ENCODE results near the gene DDX24. TPM values are rescaled to one million over a fixed set of nuclear protein-coding genes. Genes with fewer than 3 reads are reported as not detected.

Gene DDX24
- total and polyA plus RNA-seq, 2 donors (not counting 1 experiment from before 2014, with no cell fraction given), result 143 to 192 TPM

DNA sequence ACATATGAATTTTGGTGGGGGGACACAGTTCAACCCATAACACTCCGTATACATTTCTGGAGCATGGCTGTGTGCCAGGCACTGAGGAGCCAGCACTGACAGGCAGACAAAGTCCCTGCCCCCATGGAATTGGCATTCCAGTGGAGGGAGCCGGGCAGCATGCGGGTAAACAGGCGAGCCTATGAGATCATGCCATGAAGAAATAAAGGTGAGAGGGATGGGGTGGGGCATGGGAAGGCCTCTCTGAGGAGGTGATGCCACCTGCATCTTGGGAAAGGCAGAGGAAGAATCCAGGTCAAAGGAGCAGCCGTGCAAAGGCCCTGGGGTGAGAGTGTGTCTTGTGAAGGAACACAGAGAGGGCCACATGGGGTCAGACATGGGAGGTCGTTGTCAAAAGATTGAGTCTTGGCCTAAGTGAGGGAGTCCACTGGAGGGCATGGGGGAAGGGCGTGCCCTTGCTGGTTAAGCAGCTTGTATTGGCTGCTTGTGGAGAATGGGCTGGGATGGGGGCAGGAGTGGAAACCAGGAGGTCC is 51.3 kb downstream of the DDX24 start:
- H3K9me3 ChIP-seq (ENCODE audit: control insufficient read depth, insufficient read depth, low read depth, low read length), result no peaks in the 10 kb centered on the region
- no peaks in the 10 kb centered on the region for H4K20me1 ChIP-seq (ENCODE audit: control insufficient read depth, extremely low read depth, insufficient read depth, low read length)
- DNase-seq (ENCODE audit: low read depth in 2 of 2), result no peak
- H3K4me1 ChIP-seq (ENCODE audit: control insufficient read depth, extremely low read depth, insufficient read depth, low read length), result no peaks in the 10 kb centered on the region
- no peak overlapping the region for H3K9ac ChIP-seq (ENCODE audit: insufficient read depth, low read length)
- no peaks in the 10 kb centered on the region for H3K36me3 ChIP-seq (ENCODE audit: control insufficient read depth, insufficient read depth, low read length)
- no peaks in the 10 kb centered on the region for H3K27me3 ChIP-seq (ENCODE audit: control insufficient read depth, insufficient read depth, low read length)
- no peaks in the 10 kb centered on the region for H3K79me2 ChIP-seq (ENCODE audit: control insufficient read depth, insufficient read depth, low read length)
- no peak overlapping the region for H2AFZ ChIP-seq (ENCODE audit: low read length)
- no peak overlapping the region for H3K27ac ChIP-seq (ENCODE audit: insufficient read depth, low read length)
- no peak for TF ChIP-seq EZH2 (IDR thresholded peaks at IDR 0.05; ENCODE audit: low read length, missing control alignments)
- TF ChIP-seq, protein P1, sequence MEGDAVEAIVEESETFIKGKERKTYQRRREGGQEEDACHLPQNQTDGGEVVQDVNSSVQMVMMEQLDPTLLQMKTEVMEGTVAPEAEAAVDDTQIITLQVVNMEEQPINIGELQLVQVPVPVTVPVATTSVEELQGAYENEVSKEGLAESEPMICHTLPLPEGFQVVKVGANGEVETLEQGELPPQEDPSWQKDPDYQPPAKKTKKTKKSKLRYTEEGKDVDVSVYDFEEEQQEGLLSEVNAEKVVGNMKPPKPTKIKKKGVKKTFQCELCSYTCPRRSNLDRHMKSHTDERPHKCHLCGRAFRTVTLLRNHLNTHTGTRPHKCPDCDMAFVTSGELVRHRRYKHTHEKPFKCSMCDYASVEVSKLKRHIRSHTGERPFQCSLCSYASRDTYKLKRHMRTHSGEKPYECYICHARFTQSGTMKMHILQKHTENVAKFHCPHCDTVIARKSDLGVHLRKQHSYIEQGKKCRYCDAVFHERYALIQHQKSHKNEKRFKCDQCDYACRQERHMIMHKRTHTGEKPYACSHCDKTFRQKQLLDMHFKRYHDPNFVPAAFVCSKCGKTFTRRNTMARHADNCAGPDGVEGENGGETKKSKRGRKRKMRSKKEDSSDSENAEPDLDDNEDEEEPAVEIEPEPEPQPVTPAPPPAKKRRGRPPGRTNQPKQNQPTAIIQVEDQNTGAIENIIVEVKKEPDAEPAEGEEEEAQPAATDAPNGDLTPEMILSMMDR (conservative IDR thresholded peaks at IDR 0.05 in 1 of 2, IDR thresholded peaks at IDR 0.05 in 1 of 2; ENCODE audit: low read depth in 1 of 2, low read length in 2 of 2), result no peak
- no peak overlapping the region for H3K4me2 ChIP-seq (ENCODE audit: extremely low read depth, insufficient read depth, low read length)
- H3K4me3 ChIP-seq (replicated peaks in 1 of 4; ENCODE audit: control extremely low read depth in 1 of 4, insufficient read depth in 1 of 4, low read depth in 3 of 4, low read length in 4 of 4), result no peak overlapping the region

DNA sequence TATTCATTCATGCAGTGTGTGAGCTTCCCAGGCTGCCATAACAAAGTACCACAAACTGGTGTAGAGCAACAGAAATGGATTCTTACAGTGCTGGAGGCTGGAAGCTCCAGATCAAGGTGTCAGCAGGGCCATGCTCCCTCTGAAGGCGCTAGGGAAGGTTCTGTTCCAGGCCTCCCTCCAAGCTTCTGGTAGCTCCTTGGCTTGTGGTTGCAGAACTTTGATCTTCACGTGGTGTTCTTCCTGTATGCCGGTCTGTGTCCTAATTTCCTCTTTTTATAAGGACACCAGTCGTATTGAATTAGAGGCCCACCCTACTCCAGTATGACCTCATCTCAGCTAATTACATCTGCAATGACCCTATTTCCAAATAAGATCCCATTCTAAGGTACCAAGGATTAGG is 51.7 kb downstream of the DDX24 start:
- no peak overlapping the region for H3K9ac ChIP-seq (ENCODE audit: insufficient read depth, low read length)
- no peaks in the 10 kb centered on the region for H3K9me3 ChIP-seq (ENCODE audit: control insufficient read depth, insufficient read depth, low read depth, low read length)
- H3K4me2 ChIP-seq (ENCODE audit: extremely low read depth, insufficient read depth, low read length), result no peak overlapping the region
- H2AFZ ChIP-seq (ENCODE audit: low read length), result no peak overlapping the region
- H4K20me1 ChIP-seq (ENCODE audit: control insufficient read depth, extremely low read depth, insufficient read depth, low read length), result no peaks in the 10 kb centered on the region
- H3K79me2 ChIP-seq (ENCODE audit: control insufficient read depth, insufficient read depth, low read length), result no peaks in the 10 kb centered on the region
- no peak for TF ChIP-seq EZH2 (IDR thresholded peaks at IDR 0.05; ENCODE audit: low read length, missing control alignments)
- TF ChIP-seq, protein P1 (conservative IDR thresholded peaks at IDR 0.05 in 1 of 2, IDR thresholded peaks at IDR 0.05 in 1 of 2; ENCODE audit: low read depth in 1 of 2, low read length in 2 of 2), result no peak
- H3K27me3 ChIP-seq (ENCODE audit: control insufficient read depth, insufficient read depth, low read length), result no peaks in the 10 kb centered on the region
- DNase-seq (ENCODE audit: low read depth in 2 of 2), result no peak
- H3K4me3 ChIP-seq (replicated peaks in 1 of 4; ENCODE audit: control extremely low read depth in 1 of 4, insufficient read depth in 1 of 4, low read depth in 3 of 4, low read length in 4 of 4), result no peak overlapping the region
- no peaks in the 10 kb centered on the region for H3K4me1 ChIP-seq (ENCODE audit: control insufficient read depth, extremely low read depth, insufficient read depth, low read length)
- H3K36me3 ChIP-seq (ENCODE audit: control insufficient read depth, insufficient read depth, low read length), result no peaks in the 10 kb centered on the region
- no peak overlapping the region for H3K27ac ChIP-seq (ENCODE audit: insufficient read depth, low read length)

DNA sequence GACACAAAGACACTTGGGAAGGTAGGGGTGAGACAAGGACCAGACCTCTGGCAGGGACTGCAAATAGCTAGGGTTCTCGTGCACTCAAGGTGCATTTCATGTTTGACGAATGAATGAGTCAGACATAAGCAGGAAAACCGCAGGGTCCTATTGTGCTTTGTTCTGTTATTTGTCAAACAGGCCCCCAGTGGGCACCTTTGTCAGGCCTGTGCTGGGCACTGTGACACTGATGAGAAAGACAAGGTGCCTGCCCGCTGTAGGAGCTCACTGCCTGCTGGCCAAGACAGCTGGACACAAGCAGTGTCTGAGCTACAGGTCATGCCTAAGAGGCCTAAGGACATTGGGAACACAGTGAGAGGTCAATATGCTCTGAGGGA is 52.6 kb downstream of the DDX24 start:
- Histone ChIP-seq H3K9me3 (ENCODE audit: control insufficient read depth, insufficient read depth, low read depth, low read length) (no peaks in the 10 kb centered on the region), H3K4me1 (ENCODE audit: control insufficient read depth, extremely low read depth, insufficient read depth, low read length) (no peaks in the 10 kb centered on the region), H3K4me2 (ENCODE audit: extremely low read depth, insufficient read depth, low read length) (no peak overlapping the region), H3K4me3 (replicated peaks in 1 of 4; ENCODE audit: control extremely low read depth in 1 of 4, insufficient read depth in 1 of 4, low read depth in 3 of 4, low read length in 4 of 4) (no peak overlapping the region), H3K79me2 (ENCODE audit: control insufficient read depth, insufficient read depth, low read length) (no peaks in the 10 kb centered on the region), H2AFZ (ENCODE audit: low read length) (no peak overlapping the region), H4K20me1 (ENCODE audit: control insufficient read depth, extremely low read depth, insufficient read depth, low read length) (no peaks in the 10 kb centered on the region), H3K9ac (ENCODE audit: insufficient read depth, low read length) (no peak overlapping the region), H3K27me3 (ENCODE audit: control insufficient read depth, insufficient read depth, low read length) (peaks cover 3% of the 10 kb centered on the region), H3K27ac (ENCODE audit: insufficient read depth, low read length) (no peak overlapping the region), H3K36me3 (ENCODE audit: control insufficient read depth, insufficient read depth, low read length) (no peaks in the 10 kb centered on the region)
- peak in 1 of 2 donors; percentile 71 for DNase-seq (ENCODE audit: low read depth in 2 of 2)
- TF ChIP-seq, protein P1 (conservative IDR thresholded peaks at IDR 0.05 in 1 of 2, IDR thresholded peaks at IDR 0.05 in 1 of 2; ENCODE audit: low read depth in 1 of 2, low read length in 2 of 2), result no peak
- TF ChIP-seq EZH2 (IDR thresholded peaks at IDR 0.05; ENCODE audit: low read length, missing control alignments), result no peak

Data from fibroblast of lung (primary cell).